CD14-positive monocyte (primary cell): ENCODE measurements around the gene WFDC12. TPM values are rescaled to one million over a fixed set of nuclear protein-coding genes. Genes with fewer than 3 reads are reported as not detected.

Source experiments
- DNase-seq, 3 donors: peaks; one replicate each; pipeline ENCODE4 v3.0.0-alpha.2; 2011 to 2022
- H2AFZ ChIP-seq: 2 replicates; pipeline ENCODE4 v1.6.0; 2012; ENCODE audit warnings: mild to moderate bottlenecking, low read depth, low read length, inconsistent platforms; ENCODE audit not compliant: insufficient read depth, poor library complexity, severe bottlenecking
- H3K27ac ChIP-seq, 2 donors: 1 replicate in 1 of 2; 2 replicates in 1 of 2; pipeline ENCODE4 v1.5.1; 2012 to 2013; ENCODE audit warnings: low read length in 2 of 2, control low read depth in 1 of 2, inconsistent platforms in 1 of 2, low read depth in 1 of 2, mild to moderate bottlenecking in 1 of 2
- H3K27me3 ChIP-seq, 2 donors: one replicate each; pipeline versions ENCODE4 v1.6.0 to v1.6.1; 2011 to 2013; ENCODE audit warnings: low read length in 2 of 2; ENCODE audit not compliant: control insufficient read depth in 2 of 2, insufficient read depth in 2 of 2
- H3K36me3 ChIP-seq, 2 donors: replicated peaks in 1 of 2; 1 replicate in 1 of 2; 2 replicates in 1 of 2; pipeline versions ENCODE4 v1.5.1 to v1.6.1; 2012 to 2013; ENCODE audit warnings: low read length in 2 of 2, control low read depth in 1 of 2, inconsistent platforms in 1 of 2, mild to moderate bottlenecking in 1 of 2; ENCODE audit not compliant: insufficient read depth in 2 of 2, control insufficient read depth in 1 of 2
- H3K4me1 ChIP-seq, 2 donors: 1 replicate in 1 of 2; 2 replicates in 1 of 2; pipeline versions ENCODE4 v1.5.1 to v1.6.1; 2012 to 2013; ENCODE audit warnings: low read length in 2 of 2, control low read depth in 1 of 2, inconsistent platforms in 1 of 2, mild to moderate bottlenecking in 1 of 2, moderate library complexity in 1 of 2; ENCODE audit not compliant: insufficient read depth in 2 of 2, control insufficient read depth in 1 of 2
- H3K4me2 ChIP-seq: replicated peaks from 2 replicates; pipeline ENCODE3; 2012; ENCODE audit warnings: low read length, moderate library complexity, mild to moderate bottlenecking; ENCODE audit not compliant: poor library complexity, severe bottlenecking; ENCODE audit errors: extremely low read depth
- H3K4me3 ChIP-seq, 3 experiments: fragments of 200-600 bp in 1 of 3; sonication (generic) in 1 of 3; replicated peaks in 1 of 3; 1 replicate in 2 of 3; 2 replicates in 1 of 3; pipeline ENCODE4 v1.5.1; 2011 to 2013; ENCODE audit warnings: low read length in 3 of 3, mild to moderate bottlenecking in 3 of 3, control low read depth in 2 of 3, low read depth in 2 of 3, inconsistent platforms in 1 of 3, moderate library complexity in 1 of 3
- H3K79me2 ChIP-seq: 2 replicates; pipeline ENCODE4 v1.6.0; 2012; ENCODE audit warnings: mild to moderate bottlenecking, control low read depth, inconsistent platforms, low read length, moderate library complexity; ENCODE audit not compliant: insufficient read depth
- H3K9ac ChIP-seq: 2 replicates; pipeline ENCODE4 v1.6.0; 2017; ENCODE audit warnings: low read length, mild to moderate bottlenecking; ENCODE audit not compliant: insufficient read depth, poor library complexity, severe bottlenecking
- H3K9me3 ChIP-seq, 2 donors: replicated peaks in 1 of 2; 1 replicate in 1 of 2; 2 replicates in 1 of 2; pipeline versions ENCODE4 v1.5.1 to v1.6.1; 2012 to 2013; ENCODE audit warnings: low read length in 2 of 2, control low read depth in 1 of 2; ENCODE audit not compliant: control insufficient read depth in 1 of 2, insufficient read depth in 1 of 2
- H4K20me1 ChIP-seq: 2 replicates; pipeline ENCODE4 v1.6.0; 2012; ENCODE audit warnings: mild to moderate bottlenecking, low read length, control low read depth, moderate library complexity; ENCODE audit not compliant: insufficient read depth
- H3K27ac Mint-ChIP-seq, 7 donors: one replicate each; pipeline ENCODE4 v1.8.0; 2020; ENCODE audit warnings: mild to moderate bottlenecking in 7 of 7, mixed read lengths in 7 of 7, moderate library complexity in 6 of 7, inconsistent platforms in 2 of 7
- H3K27me3 Mint-ChIP-seq, 3 donors: one replicate each; pipeline ENCODE4 v1.8.0; 2021 to 2022; ENCODE audit warnings: low read depth in 3 of 3, mild to moderate bottlenecking in 3 of 3, mixed read lengths in 3 of 3, moderate library complexity in 3 of 3, inconsistent platforms in 1 of 3
- H3K36me3 Mint-ChIP-seq, 2 donors: one replicate each; pipeline ENCODE4 v1.8.0; 2020; ENCODE audit warnings: mixed read lengths in 2 of 2, inconsistent platforms in 1 of 2, mild to moderate bottlenecking in 1 of 2
- H3K4me1 Mint-ChIP-seq: one replicate; pipeline ENCODE4 v1.8.0; 2020; ENCODE audit warnings: mild to moderate bottlenecking, mixed read lengths
- H3K4me3 Mint-ChIP-seq, 2 donors: one replicate each; pipeline ENCODE4 v1.8.0; 2020; ENCODE audit warnings: mild to moderate bottlenecking in 2 of 2, mixed read lengths in 2 of 2, moderate library complexity in 1 of 2
- H3K9me3 Mint-ChIP-seq, 7 donors: one replicate each; pipeline ENCODE4 v1.8.0; 2020 to 2022; ENCODE audit warnings: mixed read lengths in 7 of 7, mild to moderate bottlenecking in 6 of 7, moderate library complexity in 6 of 7, inconsistent platforms in 2 of 7
- CTCF ChIP-seq: fragments of 200-600 bp; IDR thresholded peaks from one replicate; pipeline ENCODE4 v1.8.0; 2022; ENCODE audit warnings: antibody characterized with exemption, mild to moderate bottlenecking
- WGBS: methylation state at CpG from one replicate; pipeline ENCODE4 v1.1.5; 2013; ENCODE audit warnings: missing lambda C conversion rate; ENCODE audit not compliant: insufficient coverage; 5-methylcytosine and 5-hydroxymethylcytosine counted together
- intact Hi-C, 2 donors: fragments of 100-400 bp; cut with micrococcal nuclease; formaldehyde crosslinking; loops; one replicate each; pipeline versions ENCODE4 v1.15.0 to v1.15.1; 2023
- polyA minus RNA-seq: library from RNA; depleted of rRNA, polyadenylated mRNA; stranded (reverse); fragments of >200 nt; gene quantifications from 2 replicates; pipeline ENCODE4 v1.2.3, GENCODE V29; 2012
- polyA plus RNA-seq, 3 donors: library from polyadenylated mRNA; depleted of rRNA in 1 of 3; unstranded in 2 of 3; stranded (reverse) in 1 of 3; fragments of 300-500 nt in 2 of 3; fragments of >200 nt in 1 of 3; fragmentation: Illumina TruSeq in 2 of 3; gene quantifications; 1 replicate in 2 of 3; 2 replicates in 1 of 3; pipeline ENCODE4 v1.2.3, GENCODE V29; 2012 to 2021
- total RNA-seq, 12 experiments: library from RNA in 1 of 12; stranded (reverse) in 1 of 12; fragments of 120-200 nt in 1 of 12; gene quantifications; one replicate each; pipeline ENCODE4 v1.2.4 and lab custom pipeline; 2013 to 2026; ENCODE audit warnings: mixed read lengths in 6 of 12, inconsistent platforms in 1 of 12

The WFDC12 gene
- total RNA-seq (2013) = not detected
- not detected for polyA plus RNA-seq
- polyA minus RNA-seq = not detected in 2 replicates
- 0 to 0.35 (median 0) reads per million in 11 experiments for total RNA-seq (lab: John Stamatoyannopoulos, UW)

- Histone ChIP-seq H3K9ac (no peak within 1 kb of the TSS), H3K4me3 (no peak within 1 kb of the TSS), H3K4me2 (no peak within 1 kb of the TSS), H3K27me3 (peaks cover 17% of the 10 kb centered on the region in 2 donors), H3K27ac (no peak within 1 kb of the TSS), H2AFZ (no peak within 1 kb of the TSS), H3K79me2 (no peaks in the 10 kb centered on the region), H3K9me3 (no peaks in the 10 kb centered on the region), H3K36me3 (no peaks in the 10 kb centered on the region), H3K4me1 (no peaks in the 10 kb centered on the region), H4K20me1 (no peaks in the 10 kb centered on the region)
- H3K36me3 Mint-ChIP-seq = no peaks in the 10 kb centered on the region
- H3K27me3 Mint-ChIP-seq = peaks cover 10 to 32% (median 14%) of the 10 kb centered on the region in 3 donors
- no peak for TF ChIP-seq CTCF
- 87% methylated on average over 5 of the region's 6 CpGs for WGBS
- H3K9me3 Mint-ChIP-seq = peaks cover 0 to 1% (median 0%) of the 10 kb centered on the region in 7 donors
- intact Hi-C loops = no loop called here
- no peak for DNase-seq
- no peaks in the 10 kb centered on the region for H3K4me1 Mint-ChIP-seq
- peak within 1 kb of the TSS in 1 of 2 donors; percentile 28 for H3K4me3 Mint-ChIP-seq
- H3K27ac Mint-ChIP-seq = no peak within 1 kb of the TSS
These were observed at the start of gene WFDC12 for GRCh38 chr20:45124365-45124764. Gene WFDC12, minus strand, starts transcription at chr20:45124465. Its CDS starts 18 bp downstream, at chr20:45124447.

GRCh38 chr20:45173522-45173921 is 49.3 kb upstream of the WFDC12 start:
- Histone ChIP-seq H3K4me2 (no peak overlapping the region), H3K9me3 (peaks cover 0 to 4% of the 10 kb centered on the region in 2 donors), H3K36me3 (no peaks in the 10 kb centered on the region), H3K4me1 (no peaks in the 10 kb centered on the region), H3K4me3 (no peak overlapping the region), H3K79me2 (no peaks in the 10 kb centered on the region), H3K9ac (no peak overlapping the region), H4K20me1 (no peaks in the 10 kb centered on the region), H3K27ac (no peak overlapping the region), H2AFZ (no peak overlapping the region), H3K27me3 (peaks cover 0 to 2% of the 10 kb centered on the region in 2 donors)
- H3K36me3 Mint-ChIP-seq = no peaks in the 10 kb centered on the region
- no peaks in the 10 kb centered on the region for H3K4me1 Mint-ChIP-seq
- peaks cover 9 to 19% (median 14%) of the 10 kb centered on the region in 3 donors for H3K27me3 Mint-ChIP-seq
- H3K9me3 Mint-ChIP-seq = peaks cover 0 to 9% (median 5%) of the 10 kb centered on the region in 7 donors
- TF ChIP-seq CTCF = no peak
- no peak overlapping the region for H3K4me3 Mint-ChIP-seq
- WGBS = no CpG with 5 or more reads among the region's 1 CpG
- no peak for DNase-seq
- H3K27ac Mint-ChIP-seq = no peak overlapping the region
- intact Hi-C loops = no loop called here
